Mucosa of stomach (tissue), 1 donor: ENCODE results near the gene CCDC88C.
"Not testable (repeated sequence)": the region's sequence is repeated elsewhere in the genome, so short reads cannot be mapped to it uniquely, and the experiment has no call there.

Experiments used
- H3K27me3 ChIP-seq: one replicate; pipeline ENCODE4 v1.7.0; 2013; ENCODE audit warnings: mild to moderate bottlenecking, low read length; ENCODE audit not compliant: control insufficient read depth, insufficient read depth
- H3K36me3 ChIP-seq: one replicate; pipeline ENCODE4 v1.7.0; 2013; ENCODE audit warnings: low read length; ENCODE audit not compliant: control insufficient read depth, insufficient read depth
- H3K4me1 ChIP-seq: one replicate; pipeline ENCODE4 v1.7.0; 2013; ENCODE audit warnings: mild to moderate bottlenecking, low read length; ENCODE audit not compliant: control insufficient read depth, insufficient read depth
- H3K4me3 ChIP-seq: one replicate; pipeline ENCODE4 v1.7.0; 2013; ENCODE audit warnings: low read length
- H3K9ac ChIP-seq: one replicate; pipeline ENCODE4 v1.7.0; 2013; ENCODE audit warnings: mild to moderate bottlenecking, low read length, moderate library complexity
- H3K9me3 ChIP-seq: one replicate; pipeline ENCODE4 v1.7.0; 2013; ENCODE audit warnings: mild to moderate bottlenecking, low read length, moderate library complexity; ENCODE audit not compliant: control insufficient read depth
- donor health status: Pancreatic carcinoma.

The CCDC88C gene

DNA sequence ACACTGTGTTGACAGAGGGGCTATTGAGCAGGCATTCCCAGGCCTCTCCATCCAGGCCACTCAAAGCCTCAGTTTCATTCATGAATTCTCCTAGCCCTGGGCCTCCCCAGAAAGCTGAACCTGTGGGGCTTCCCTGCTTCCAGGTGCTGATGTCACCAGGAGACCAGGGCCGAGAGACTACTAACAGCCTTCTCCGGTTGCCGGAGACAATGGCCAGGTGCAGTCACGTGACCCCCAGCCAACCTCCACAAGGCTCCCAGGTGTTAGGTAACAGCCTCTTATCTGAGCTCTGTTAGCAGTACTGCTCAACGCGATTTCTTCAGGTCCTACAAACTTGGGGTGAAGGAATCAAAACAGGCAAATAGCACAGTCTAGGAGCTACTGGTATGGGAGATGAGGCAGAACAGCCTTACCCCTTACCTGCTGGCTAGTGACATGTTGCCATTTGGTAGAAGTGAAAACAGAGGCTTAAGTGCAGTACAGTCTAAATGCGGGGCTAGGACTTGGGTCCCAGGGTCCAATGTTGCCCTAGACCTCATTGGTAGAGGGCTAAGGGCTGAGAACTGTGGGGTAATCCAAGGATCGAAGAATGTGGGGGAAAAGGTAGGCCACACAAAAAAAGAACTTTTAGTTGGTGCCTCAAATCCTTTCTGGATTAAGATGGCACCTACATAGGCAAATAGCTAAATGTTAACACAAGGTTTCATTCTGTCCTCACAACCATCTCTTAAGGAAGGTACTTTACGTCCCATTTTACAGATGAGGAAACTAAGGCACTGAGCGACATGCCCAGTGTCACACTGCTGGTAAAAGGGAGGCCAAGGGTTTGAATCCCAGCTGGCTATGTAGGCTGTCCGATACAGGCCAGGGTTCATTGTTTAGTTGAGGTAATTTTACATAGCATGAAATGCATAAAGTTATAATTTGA, 3.8 kb downstream of the CCDC88C start:
- Histone ChIP-seq H3K36me3 (no peaks in the 10 kb centered on the region), H3K27me3 (no peaks in the 10 kb centered on the region), H3K4me1 (peaks cover 39% of the 10 kb centered on the region), H3K9ac (no peak overlapping the region), H3K4me3 (no peak overlapping the region), H3K9me3 (no peaks in the 10 kb centered on the region)

DNA sequence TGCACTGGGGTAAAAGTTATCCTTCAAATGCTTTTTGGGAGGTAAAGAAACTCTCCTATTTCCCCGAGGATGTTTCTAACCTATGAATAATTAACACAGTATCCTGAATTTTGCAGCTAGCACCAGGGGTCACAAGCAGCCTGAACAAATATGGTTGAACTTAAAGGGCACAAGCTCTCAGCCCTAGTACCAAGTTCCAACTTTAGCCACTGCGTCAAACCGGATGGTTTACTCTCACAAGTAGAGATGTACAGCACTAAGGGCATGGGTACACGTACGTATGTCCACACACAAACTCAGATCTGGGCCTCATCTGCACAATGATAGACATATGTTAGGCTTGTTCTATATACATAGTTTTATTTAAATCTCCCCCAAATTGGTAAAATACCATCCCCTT, 4.7 kb downstream of the CCDC88C start:
- H3K4me3 ChIP-seq: no peak overlapping the region
- peaks cover 33% of the 10 kb centered on the region for H3K4me1 ChIP-seq
- no peaks in the 10 kb centered on the region for H3K9me3 ChIP-seq
- no peak overlapping the region for H3K9ac ChIP-seq
- no peaks in the 10 kb centered on the region for H3K36me3 ChIP-seq
- H3K27me3 ChIP-seq: no peaks in the 10 kb centered on the region

DNA sequence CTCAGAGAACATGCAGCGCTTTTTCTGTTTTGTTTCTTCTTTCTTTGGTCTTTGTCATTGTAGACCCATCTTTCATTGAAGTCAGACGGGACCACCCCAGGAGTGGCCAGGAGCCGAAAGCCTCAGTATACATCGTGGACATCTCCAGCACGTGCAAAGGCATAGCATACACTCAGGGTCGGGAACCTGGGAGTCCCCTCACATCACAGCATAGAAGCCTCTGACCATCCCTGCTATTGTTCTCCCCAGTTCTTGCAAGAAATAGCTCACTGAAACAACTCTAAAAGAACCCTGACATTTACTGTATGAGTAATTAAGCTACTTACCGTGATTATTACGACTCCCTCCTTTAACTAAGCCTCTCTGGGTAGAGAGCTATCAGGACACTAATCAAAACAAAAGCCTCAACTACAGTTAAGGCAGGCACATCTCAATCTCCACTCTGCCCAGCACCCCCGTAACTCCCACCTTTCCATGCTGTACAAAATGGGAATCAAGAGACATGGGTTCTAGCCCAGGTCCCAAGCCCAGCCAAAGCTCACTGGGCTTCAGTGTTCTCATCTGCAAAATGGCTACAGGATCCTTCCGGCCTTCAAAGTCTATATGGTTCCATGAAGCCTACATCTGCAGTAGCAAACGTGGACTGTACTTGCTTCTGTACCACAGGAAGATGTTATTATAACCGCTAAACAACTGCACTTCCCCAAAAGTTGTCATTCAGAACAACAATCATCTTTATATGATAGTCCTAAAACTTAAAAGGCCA, 6.7 kb downstream of the CCDC88C start:
- Histone ChIP-seq H3K27me3 (no peaks in the 10 kb centered on the region), H3K9ac (no peak overlapping the region), H3K4me1 (peaks cover 33% of the 10 kb centered on the region), H3K36me3 (no peaks in the 10 kb centered on the region), H3K9me3 (no peaks in the 10 kb centered on the region), H3K4me3 (no peak overlapping the region)

DNA sequence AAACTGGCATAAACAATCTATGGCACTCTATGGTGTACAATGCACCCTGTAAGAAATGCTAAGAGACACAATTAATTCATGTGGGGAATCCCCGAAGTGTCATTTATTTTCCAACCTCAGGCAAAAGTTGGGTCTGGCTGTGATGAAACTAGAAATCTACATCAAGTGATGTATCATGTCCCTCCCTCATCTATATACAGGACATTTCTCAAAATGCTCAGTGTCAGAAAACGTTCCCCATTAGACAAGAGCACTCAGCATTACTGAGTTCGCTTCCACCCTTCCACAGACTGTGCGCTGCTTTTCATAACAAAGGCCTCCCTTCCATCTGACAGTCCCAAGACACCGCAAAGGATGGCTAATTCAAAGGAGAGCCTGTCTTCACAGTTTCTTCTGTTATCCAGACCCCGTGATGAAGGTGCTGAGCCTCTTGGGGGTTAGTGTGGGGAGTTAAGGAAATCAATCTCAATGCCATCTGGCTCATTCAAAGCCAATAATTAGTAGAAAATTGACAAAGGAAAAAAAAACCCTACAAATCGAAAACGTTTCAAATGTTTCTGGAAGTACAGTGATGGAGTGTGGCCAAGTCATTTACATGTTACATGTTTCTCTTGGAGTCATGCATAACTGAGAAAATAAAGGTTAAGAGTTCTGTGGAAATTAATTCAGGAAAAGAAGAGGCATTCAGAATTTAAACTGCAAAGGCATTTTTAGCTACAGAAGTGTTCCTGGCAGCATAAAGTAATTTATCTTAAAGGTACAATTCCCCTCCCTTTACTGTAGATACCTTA, 7.5 kb downstream of the CCDC88C start:
- peaks cover 33% of the 10 kb centered on the region for H3K4me1 ChIP-seq

DNA sequence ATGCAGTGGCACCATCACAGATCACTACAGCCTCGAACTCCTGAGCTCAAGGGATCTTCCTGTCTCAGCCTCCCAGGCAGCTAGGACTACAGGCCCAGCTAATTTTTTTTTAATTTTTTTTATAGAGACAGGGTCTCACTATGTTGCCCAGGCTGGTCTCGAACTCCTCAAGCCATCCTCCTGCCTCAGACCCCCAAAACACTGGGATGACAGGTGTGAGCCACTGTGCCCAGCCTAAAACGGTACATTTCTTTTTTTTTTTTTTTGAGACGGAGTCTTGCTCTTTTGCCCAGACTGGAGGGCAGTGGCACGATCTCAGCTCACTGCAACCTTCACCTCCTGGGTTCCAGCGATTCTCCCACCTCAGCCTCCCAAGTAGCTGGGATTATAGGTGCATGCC, 8.4 kb downstream of the CCDC88C start:
- not testable (repeated sequence) for H3K36me3 ChIP-seq, H3K27me3 ChIP-seq, H3K9ac ChIP-seq, H3K4me3 ChIP-seq, H3K9me3 ChIP-seq
- H3K4me1 ChIP-seq: peaks cover 31% of the 10 kb centered on the region

More for the DNA sequence above, 7.5 kb downstream of the CCDC88C start:
- Histone ChIP-seq H3K27me3 (no peaks in the 10 kb centered on the region), H3K36me3 (no peaks in the 10 kb centered on the region), H3K9me3 (no peaks in the 10 kb centered on the region), H3K9ac (no peak overlapping the region), H3K4me3 (no peak overlapping the region)

DNA sequence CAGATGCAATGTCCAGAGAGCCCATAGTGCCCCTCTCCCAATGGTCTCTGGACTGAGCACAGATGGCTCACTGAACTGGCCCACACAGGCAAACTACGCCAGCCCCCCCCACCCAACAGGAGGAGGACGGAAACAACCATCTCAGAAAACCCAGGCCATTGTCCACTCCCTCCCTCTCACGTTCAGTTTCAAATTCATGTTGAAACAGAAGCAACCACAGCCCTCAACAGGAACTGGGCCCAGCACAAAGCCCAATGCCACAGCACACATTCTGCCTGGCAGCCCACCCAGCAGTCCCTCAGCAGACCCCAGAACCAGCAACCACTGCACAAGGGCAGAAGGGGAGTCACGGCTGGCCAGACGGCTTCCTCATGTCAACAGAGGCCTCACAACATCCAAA, 10.6 kb downstream of the CCDC88C start:
- no peak overlapping the region for H3K4me3 ChIP-seq
- no peaks in the 10 kb centered on the region for H3K36me3 ChIP-seq
- no peaks in the 10 kb centered on the region for H3K9me3 ChIP-seq
- H3K27me3 ChIP-seq: no peaks in the 10 kb centered on the region
- peaks cover 34% of the 10 kb centered on the region for H3K4me1 ChIP-seq
- no peak overlapping the region for H3K9ac ChIP-seq

DNA sequence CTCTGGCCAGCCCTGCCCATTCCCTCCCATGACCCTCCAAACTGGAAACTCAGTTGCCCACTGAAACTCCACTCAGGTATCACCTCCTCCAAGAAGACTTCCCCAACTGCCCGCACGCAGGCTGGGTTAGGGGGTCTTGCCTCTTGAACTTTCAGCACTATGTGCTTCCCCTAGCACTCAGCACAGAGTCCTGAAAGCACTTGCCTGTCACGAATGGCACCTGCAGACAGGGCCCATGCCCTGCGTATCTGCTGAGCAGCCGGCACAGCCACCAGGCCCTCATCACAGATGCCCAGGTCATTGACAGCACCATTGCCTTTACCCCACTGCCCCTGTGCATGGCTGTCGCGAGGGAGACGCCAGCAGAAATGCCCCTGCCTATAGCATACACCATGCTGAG, 11.2 kb downstream of the CCDC88C start:
- Histone ChIP-seq H3K36me3 (no peaks in the 10 kb centered on the region), H3K4me3 (no peak overlapping the region), H3K9ac (no peak overlapping the region), H3K27me3 (no peaks in the 10 kb centered on the region), H3K4me1 (peaks cover 38% of the 10 kb centered on the region), H3K9me3 (no peaks in the 10 kb centered on the region)

DNA sequence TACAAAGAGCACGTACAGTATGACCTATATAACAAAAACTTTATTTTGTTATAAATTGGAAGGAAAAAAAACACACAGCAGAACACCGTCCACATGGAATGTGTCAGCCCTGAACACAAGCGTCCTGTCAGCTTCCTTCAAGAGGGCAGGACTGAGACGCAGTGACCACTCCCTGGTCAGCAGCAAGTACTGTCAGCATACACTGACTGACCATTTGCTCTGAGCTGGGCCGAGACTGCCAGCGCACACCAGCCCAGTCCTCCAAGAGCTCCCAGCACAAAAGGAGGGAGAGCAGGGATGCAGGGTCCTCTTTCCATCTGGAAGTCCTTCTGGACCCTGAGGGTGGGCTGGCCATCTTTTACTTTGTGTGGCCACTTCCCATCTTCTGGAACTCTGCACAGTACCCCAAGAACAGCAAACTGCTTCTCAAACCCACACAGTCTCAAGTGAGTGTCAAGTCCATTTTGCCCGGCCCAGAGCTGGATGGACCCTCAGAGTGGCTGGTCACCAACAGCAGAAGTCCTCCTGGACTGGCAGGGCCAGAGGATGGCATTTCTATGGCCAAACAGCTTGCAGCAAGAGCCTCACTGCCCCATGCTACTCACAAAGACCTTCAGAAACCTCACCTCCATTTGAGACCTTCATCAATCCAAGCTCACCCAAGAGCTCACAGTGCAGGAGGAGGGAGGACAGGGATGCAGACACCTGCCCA, 11.7 kb downstream of the CCDC88C start:
- no peaks in the 10 kb centered on the region for H3K36me3 ChIP-seq
- no peaks in the 10 kb centered on the region for H3K9me3 ChIP-seq
- no peak overlapping the region for H3K4me3 ChIP-seq
- peaks cover 38% of the 10 kb centered on the region for H3K4me1 ChIP-seq
- peak overlapping the region; percentile 5 for H3K9ac ChIP-seq
- no peaks in the 10 kb centered on the region for H3K27me3 ChIP-seq

DNA sequence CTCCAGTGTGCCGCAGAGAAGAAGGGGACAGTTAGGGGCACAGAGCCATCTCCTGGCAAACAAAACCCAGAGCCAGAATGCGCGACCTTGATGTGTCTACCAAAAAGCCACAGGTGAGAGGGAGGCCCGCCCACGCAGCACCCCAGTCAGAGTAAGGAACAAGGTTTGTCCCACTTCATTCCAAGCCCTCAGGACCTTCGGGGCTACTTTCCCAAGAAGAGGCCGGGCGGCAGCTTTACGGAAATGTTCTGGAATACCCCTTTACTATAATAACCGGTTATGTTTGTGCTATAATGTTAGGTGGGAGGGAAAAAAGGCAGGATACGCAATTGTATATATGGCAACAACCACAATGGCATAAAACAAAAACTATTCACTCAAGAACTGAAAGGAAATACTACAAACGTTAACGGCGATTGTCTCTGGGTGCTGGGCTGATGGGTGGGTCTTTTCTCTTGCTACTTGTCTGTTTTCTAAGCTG, 12.3 kb downstream of the CCDC88C start:
- H3K9ac ChIP-seq: no peak overlapping the region
- H3K27me3 ChIP-seq: no peaks in the 10 kb centered on the region
- no peak overlapping the region for H3K4me3 ChIP-seq
- no peaks in the 10 kb centered on the region for H3K9me3 ChIP-seq
- H3K36me3 ChIP-seq: no peaks in the 10 kb centered on the region
- H3K4me1 ChIP-seq: peaks cover 44% of the 10 kb centered on the region

DNA sequence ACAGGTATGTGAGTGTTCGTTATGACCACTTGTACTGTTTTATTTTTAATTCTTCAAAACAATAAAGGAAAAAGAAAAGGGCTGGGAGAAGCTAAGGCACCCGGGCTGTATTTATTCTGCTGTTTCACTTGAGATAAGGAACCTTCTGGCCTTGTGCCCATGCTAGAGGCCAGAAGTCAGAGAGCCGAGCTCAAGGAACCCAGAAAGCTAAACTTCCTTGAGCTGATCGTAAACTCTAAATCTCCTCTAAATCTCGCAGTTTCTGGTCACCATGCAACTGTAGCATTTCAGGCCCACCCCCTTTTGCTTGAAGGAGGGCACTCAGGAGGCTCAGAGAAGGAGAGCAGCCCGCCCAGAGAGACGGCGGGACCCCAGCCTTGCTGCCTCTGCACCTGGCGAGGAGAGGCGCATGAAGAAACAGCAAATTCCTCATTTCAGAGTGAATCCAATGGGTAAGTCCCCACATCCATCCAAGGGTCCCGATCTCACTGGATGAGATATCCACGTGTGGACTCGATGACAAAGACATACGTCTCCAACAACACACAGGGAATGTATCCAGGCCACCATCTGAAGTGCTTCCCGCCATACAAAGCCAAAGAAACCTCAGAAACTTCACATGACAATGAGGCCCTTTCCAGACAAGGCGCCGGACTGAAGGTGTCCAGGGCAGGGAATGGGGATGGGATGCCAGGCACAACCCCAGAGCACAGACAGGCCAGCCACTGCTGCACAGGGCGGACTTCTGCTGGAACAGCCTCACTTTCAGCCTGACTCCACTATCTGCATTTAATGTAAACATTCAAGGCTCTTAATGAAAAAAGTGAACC, 14.6 kb downstream of the CCDC88C start:
- H3K4me3 ChIP-seq: peak overlapping the region; percentile 49

DNA sequence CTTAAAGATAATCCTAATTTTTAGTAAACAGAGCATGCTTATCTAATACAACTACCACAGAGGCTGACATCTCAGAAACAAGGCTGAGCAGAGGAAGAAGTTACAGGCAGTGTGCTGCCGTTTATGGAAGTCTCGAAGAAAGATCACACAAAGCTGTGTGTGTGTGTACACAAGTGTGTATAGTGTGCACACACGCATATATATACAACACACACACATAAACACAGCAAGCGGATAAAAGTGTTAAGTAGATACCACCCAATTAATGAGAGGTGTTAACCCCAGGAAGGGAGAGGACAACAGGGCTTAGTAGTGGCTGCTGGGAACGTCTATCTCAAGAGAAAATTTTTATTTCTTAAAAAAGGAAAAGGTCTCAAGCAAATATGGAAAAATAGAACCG, 15.3 kb downstream of the CCDC88C start:
- Histone ChIP-seq H3K36me3 (no peaks in the 10 kb centered on the region), H3K4me3 (no peak overlapping the region), H3K27me3 (no peaks in the 10 kb centered on the region), H3K4me1 (peaks cover 70% of the 10 kb centered on the region), H3K9me3 (no peaks in the 10 kb centered on the region), H3K9ac (peak overlapping the region; percentile 63)

More for the DNA sequence above, 14.6 kb downstream of the CCDC88C start:
- no peaks in the 10 kb centered on the region for H3K27me3 ChIP-seq
- peaks cover 64% of the 10 kb centered on the region for H3K4me1 ChIP-seq
- H3K36me3 ChIP-seq: no peaks in the 10 kb centered on the region
- no peaks in the 10 kb centered on the region for H3K9me3 ChIP-seq
- H3K9ac ChIP-seq: peak overlapping the region; percentile 63
